ENCODE data around the gene MEIS2. TPM values are rescaled to one million over a fixed set of nuclear protein-coding genes. Genes with fewer than 3 reads are reported as not detected.

The MEIS2 gene
- total RNA-seq, 1 donor from 2014 or later, result 6.7 TPM

DNA sequence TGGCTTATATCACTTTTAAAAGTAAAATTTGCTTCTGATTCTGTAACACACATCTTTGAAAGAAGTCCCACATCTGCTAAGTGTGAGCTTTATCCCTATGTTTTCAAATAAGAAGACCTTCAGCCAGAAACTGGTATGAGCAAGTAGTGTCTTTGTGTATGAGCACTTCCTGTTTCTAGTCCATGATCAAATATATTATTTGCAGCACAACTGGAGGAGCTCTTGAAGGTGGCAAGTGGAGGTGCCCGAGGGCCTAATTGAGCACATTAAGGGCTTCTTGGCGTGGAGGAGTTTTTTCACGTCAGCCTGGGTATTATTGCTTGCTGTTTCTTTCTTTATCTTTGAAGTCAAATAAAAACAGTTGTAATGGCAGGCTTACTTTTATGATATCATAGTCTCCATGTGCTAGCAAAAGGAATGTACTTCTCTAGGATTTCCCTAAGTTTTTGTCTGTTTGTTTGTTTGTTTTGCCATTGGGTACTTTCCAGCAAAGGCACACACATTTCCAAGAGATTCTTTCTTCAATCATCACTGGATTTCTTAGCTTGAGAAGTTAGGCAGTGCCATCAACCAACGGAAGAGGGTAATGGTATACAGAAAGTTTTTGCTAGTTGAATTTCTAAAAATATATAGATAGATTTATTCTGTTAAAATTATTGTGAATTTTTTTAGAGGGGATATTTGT is 68.1 kb downstream of the MEIS2 start:
- no peak for DNase-seq (ENCODE audit: low read depth)
- Histone ChIP-seq H3K27me3 (ENCODE audit: control insufficient read depth, insufficient read depth, low read length) (no peaks in the 10 kb centered on the region), H3K4me3 (ENCODE audit: low read depth, low read length) (no peak overlapping the region), H3K36me3 (ENCODE audit: control insufficient read depth, insufficient read depth, low read length) (no peaks in the 10 kb centered on the region)
- TF ChIP-seq CTCF (IDR thresholded peaks at IDR 0.05; ENCODE audit: insufficient read depth, low read length, poor library complexity, severe bottlenecking), result no peak

DNA sequence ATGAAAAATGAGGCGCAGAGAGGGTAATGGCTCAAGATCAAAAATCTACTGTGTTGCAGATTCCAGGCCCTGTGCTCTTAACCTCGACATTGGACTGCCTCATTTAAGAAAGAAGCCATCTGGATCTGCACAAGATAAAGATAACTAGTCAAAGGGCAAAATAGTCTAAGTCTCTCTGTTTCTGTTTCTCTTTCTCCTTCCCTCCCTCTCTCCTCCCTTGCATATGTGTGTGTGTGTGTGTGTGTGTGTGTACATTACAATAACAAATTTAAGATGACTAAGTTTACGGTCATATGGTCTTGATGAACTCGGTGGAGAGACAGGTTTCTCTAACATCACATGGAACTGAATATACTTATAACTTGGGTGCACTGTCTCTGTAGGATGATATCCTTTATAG is 69.2 kb downstream of the MEIS2 start:
- no peak for TF ChIP-seq CTCF (IDR thresholded peaks at IDR 0.05; ENCODE audit: insufficient read depth, low read length, poor library complexity, severe bottlenecking)
- Histone ChIP-seq H3K27me3 (ENCODE audit: control insufficient read depth, insufficient read depth, low read length) (no peaks in the 10 kb centered on the region), H3K36me3 (ENCODE audit: control insufficient read depth, insufficient read depth, low read length) (no peaks in the 10 kb centered on the region), H3K4me3 (ENCODE audit: low read depth, low read length) (no peak overlapping the region)
- no peak for DNase-seq (ENCODE audit: low read depth)

DNA sequence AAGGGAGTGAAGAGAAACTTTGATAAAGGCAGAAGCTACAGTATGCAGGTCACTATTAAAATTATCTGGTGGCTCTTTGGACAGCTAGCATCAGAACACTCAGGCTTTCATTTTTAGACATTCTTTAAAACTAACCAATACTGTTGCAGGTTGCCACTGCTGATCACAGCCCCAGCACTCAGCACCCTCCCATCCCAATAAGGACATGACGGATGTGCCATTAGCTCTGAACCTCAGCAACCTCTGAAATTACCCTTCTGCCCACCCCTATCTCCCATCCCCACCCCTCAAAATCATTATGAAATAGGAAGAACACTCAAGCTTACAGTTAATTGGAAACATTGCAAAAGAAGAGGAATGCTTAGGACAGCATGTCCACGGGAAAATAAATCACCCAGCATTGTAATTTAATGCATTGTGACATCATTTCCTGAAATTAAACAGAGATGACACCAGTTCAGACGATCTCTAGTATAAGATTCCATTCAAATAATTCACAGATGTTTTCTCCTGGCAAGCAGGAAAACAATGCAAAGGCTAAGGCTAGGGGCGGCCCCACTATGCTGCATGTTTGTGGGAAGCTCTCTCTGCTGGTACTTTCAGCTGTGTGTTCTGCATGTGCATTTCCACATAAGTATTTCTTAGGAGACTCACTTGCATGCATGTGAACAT is 71.6 kb downstream of the MEIS2 start:
- no peak for DNase-seq (ENCODE audit: low read depth)
- Histone ChIP-seq H3K27me3 (ENCODE audit: control insufficient read depth, insufficient read depth, low read length) (no peaks in the 10 kb centered on the region), H3K4me3 (ENCODE audit: low read depth, low read length) (no peak overlapping the region), H3K36me3 (ENCODE audit: control insufficient read depth, insufficient read depth, low read length) (no peaks in the 10 kb centered on the region)
- TF ChIP-seq CTCF (IDR thresholded peaks at IDR 0.05; ENCODE audit: insufficient read depth, low read length, poor library complexity, severe bottlenecking), result no peak

DNA sequence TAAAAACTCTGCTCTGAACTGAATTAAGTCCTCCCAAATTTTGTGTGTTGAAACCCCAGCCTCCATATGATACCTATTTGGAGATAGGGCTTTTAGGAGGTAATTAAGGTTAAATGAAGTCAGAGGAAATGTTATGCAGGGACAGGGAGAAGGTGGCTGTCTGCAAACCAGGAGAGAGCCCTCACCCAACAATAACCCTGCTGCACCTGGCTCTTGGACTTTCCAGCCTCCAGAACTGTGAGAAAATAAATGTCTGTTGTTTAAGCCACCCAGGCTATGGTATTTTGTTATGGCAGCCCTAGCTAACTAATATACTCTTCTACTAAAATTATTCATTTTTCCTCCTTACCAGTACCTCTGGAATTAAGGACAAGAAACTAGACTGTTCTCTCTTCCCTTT is 79.5 kb downstream of the MEIS2 start:
- no peak for DNase-seq (ENCODE audit: low read depth)
- no peaks in the 10 kb centered on the region for H3K27me3 ChIP-seq (ENCODE audit: control insufficient read depth, insufficient read depth, low read length)
- no peak for TF ChIP-seq CTCF (IDR thresholded peaks at IDR 0.05; ENCODE audit: insufficient read depth, low read length, poor library complexity, severe bottlenecking)

GRCh38 chr15:37019479-37020433 is 80.6 kb downstream of the MEIS2 start:
- Histone ChIP-seq H3K4me3 (ENCODE audit: low read depth, low read length) (no peak overlapping the region), H3K36me3 (ENCODE audit: control insufficient read depth, insufficient read depth, low read length) (no peaks in the 10 kb centered on the region), H3K27me3 (ENCODE audit: control insufficient read depth, insufficient read depth, low read length) (no peaks in the 10 kb centered on the region)
- DNase-seq (ENCODE audit: low read depth), result no peak
- no peak for TF ChIP-seq CTCF (IDR thresholded peaks at IDR 0.05; ENCODE audit: insufficient read depth, low read length, poor library complexity, severe bottlenecking)

More for the DNA sequence above, 79.5 kb downstream of the MEIS2 start:
- Histone ChIP-seq H3K36me3 (ENCODE audit: control insufficient read depth, insufficient read depth, low read length) (no peaks in the 10 kb centered on the region), H3K4me3 (ENCODE audit: low read depth, low read length) (no peak overlapping the region)

Data from kidney epithelial cell (primary cell).